Upper lobe of left lung (tissue), 6 donors: ENCODE data around the gene ATOH8. TPM values are rescaled to one million over a fixed set of nuclear protein-coding genes. Genes with fewer than 3 reads are reported as not detected.

ENCODE experiments used
- ATAC-seq, 2 donors: fragments of 200-7000 bp; cut with Tn5 transposase; one replicate each; pipeline ENCODE4 v1.9.1; 2022; ENCODE audit warnings: mild to moderate bottlenecking in 2 of 2, moderate library complexity in 2 of 2; ENCODE audit not compliant: low FRiP score in 2 of 2
- DNase-seq, 2 donors: peaks; one replicate each; pipeline ENCODE4 v3.0.0-alpha.2; 2019 to 2020
- H3K27ac ChIP-seq, 4 donors: fragments of 200-600 bp; sonication (generic); one replicate each; pipeline ENCODE4 v1.5.1; 2016 to 2019
- H3K27me3 ChIP-seq, 4 donors: fragments of 200-600 bp; sonication (generic); one replicate each; pipeline ENCODE4 v1.5.1; 2017 to 2019
- H3K36me3 ChIP-seq, 4 donors: fragments of 200-600 bp; sonication (generic); one replicate each; pipeline ENCODE4 v1.5.1; 2016 to 2019
- H3K4me1 ChIP-seq, 4 donors: fragments of 200-600 bp; sonication (generic); one replicate each; pipeline ENCODE4 v1.5.1; 2018 to 2019
- H3K4me3 ChIP-seq, 4 donors: fragments of 200-600 bp; sonication (generic); one replicate each; pipeline ENCODE4 v1.5.1; 2017 to 2019; ENCODE audit warnings: mild to moderate bottlenecking in 2 of 4, moderate library complexity in 1 of 4
- H3K9me3 ChIP-seq, 4 donors: fragments of 200-600 bp; sonication (generic); one replicate each; pipeline ENCODE4 v1.5.1; 2018 to 2019
- EP300 ChIP-seq, 4 donors: sonication (generic); formaldehyde crosslinking; IDR thresholded peaks; one replicate each; pipeline ENCODE4 v1.5.1; 2017; ENCODE audit warnings: antibody characterized with exemption in 4 of 4, control low read depth in 2 of 4
- POLR2A ChIP-seq, 4 donors: fragments of 450-650 bp; IDR thresholded peaks; one replicate each; pipeline ENCODE4 v1.5.1; 2016 to 2017; ENCODE audit warnings: antibody characterized with exemption in 4 of 4, mild to moderate bottlenecking in 2 of 4
- POLR2AphosphoS5 ChIP-seq, 2 donors: sonication (generic); formaldehyde crosslinking; IDR thresholded peaks; one replicate each; pipeline ENCODE4 v1.5.1; 2017; ENCODE audit warnings: antibody characterized with exemption in 2 of 2
- small RNA-seq, 4 donors: library from RNA; depleted of rRNA; stranded (forward); fragments of <200 nt; gene quantifications; one replicate each; pipeline ENCODE3, GENCODE V24; 2016
- total RNA-seq, 6 donors: library from RNA; depleted of rRNA in 4 of 6; stranded (reverse); fragments of >200 nt in 4 of 6; gene quantifications; one replicate each; pipeline versions ENCODE4 v1.1.0 to v1.2.1, GENCODE V29; 2016 to 2021
- TF ChIP-seq, protein P1 (sequence below), 6 experiments: fragments of 450-650 bp in 4 of 6; fragments of 200-600 bp in 2 of 6; sonication (generic) in 2 of 6; IDR thresholded peaks; one replicate each; pipeline ENCODE4 v1.5.1; 2016 to 2019; ENCODE audit warnings: antibody characterized with exemption in 6 of 6
- donor health status: DM: no; HTN: no; CAD: no; lungs with moderate emphysema.
- donor health status: DM: no; HTN: yes; CAD: no; lungs with severe emphysema.

ATOH8 gene
- total RNA-seq, 6 donors from 2014 or later = 60.2 to 121 (median 85.1) TPM

DNA sequence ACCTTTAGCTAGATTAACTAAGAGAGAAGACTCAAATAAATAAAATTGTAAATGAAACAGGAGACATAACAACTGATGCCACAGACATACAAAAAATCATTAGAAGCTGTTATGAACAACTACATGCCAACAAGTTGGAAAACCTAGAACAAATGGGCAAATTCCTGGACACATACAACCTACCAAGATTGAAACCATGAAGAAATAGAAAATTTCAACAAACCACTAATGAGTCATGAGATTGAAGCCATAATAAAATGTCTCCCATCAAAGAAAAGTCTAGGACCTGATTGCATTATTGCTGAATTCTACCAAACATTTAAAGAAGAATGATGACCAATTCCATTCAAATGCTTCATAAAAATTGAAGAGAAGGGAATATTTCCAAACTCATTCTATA is 80.7 kb downstream of the ATOH8 start:
- Histone ChIP-seq H3K4me3 (no peak overlapping the region), H3K27ac (no peak overlapping the region), H3K36me3 (peaks cover 0 to 5% (median 1%) of the 10 kb centered on the region in 4 donors), H3K4me1 (no peaks in the 10 kb centered on the region), H3K27me3 (no peaks in the 10 kb centered on the region), H3K9me3 (no peaks in the 10 kb centered on the region)
- TF ChIP-seq POLR2A (IDR thresholded peaks at IDR 0.05) (no peak), POLR2AphosphoS5 (IDR thresholded peaks at IDR 0.05) (no peak), EP300 (IDR thresholded peaks at IDR 0.05) (no peak)
- TF ChIP-seq, protein P1, sequence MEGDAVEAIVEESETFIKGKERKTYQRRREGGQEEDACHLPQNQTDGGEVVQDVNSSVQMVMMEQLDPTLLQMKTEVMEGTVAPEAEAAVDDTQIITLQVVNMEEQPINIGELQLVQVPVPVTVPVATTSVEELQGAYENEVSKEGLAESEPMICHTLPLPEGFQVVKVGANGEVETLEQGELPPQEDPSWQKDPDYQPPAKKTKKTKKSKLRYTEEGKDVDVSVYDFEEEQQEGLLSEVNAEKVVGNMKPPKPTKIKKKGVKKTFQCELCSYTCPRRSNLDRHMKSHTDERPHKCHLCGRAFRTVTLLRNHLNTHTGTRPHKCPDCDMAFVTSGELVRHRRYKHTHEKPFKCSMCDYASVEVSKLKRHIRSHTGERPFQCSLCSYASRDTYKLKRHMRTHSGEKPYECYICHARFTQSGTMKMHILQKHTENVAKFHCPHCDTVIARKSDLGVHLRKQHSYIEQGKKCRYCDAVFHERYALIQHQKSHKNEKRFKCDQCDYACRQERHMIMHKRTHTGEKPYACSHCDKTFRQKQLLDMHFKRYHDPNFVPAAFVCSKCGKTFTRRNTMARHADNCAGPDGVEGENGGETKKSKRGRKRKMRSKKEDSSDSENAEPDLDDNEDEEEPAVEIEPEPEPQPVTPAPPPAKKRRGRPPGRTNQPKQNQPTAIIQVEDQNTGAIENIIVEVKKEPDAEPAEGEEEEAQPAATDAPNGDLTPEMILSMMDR (IDR thresholded peaks at IDR 0.05) = no peak
- no peak for DNase-seq
- no peak for ATAC-seq

Small RNA genes lying within 50 kb of the gene (small RNA-seq; reads per million reads assigned to genes)
- gene MIR6071 = 0 reads per million in 4 donors
- 0 reads per million in 4 donors for gene RN7SKP83
- 0 to 0.07 (median 0) reads per million in 4 donors for gene RNU1-38P

Other genes with a start within 250 kb of the ATOH8 start
- gene MAT2A, start 214.8 kb upstream of the ATOH8 start, total RNA-seq = 100 to 1,000 TPM; 108 to 219 (median 168) TPM
- 10 to 100 TPM; 21.2 to 70.6 (median 38.0) TPM for gene GGCX, start 192.5 kb upstream of the ATOH8 start, total RNA-seq
- gene VAMP8, start 176.4 kb upstream of the ATOH8 start, total RNA-seq = 100 to 1,000 TPM in 4 of 6 donors, 10 to 100 TPM in 2; 62.8 to 289 (median 154) TPM
- gene VAMP5, start 169.6 kb upstream of the ATOH8 start, total RNA-seq = 100 to 1,000 TPM in 1 of 6 donors, 10 to 100 TPM in 5; 20.5 to 105 (median 44.0) TPM
- 100 to 1,000 TPM in 4 of 6 donors, 10 to 100 TPM in 2; 81.7 to 164 (median 108) TPM for gene RNF181, start 158.2 kb upstream of the ATOH8 start, total RNA-seq
- gene TMEM150A, start 151.3 kb upstream of the ATOH8 start, total RNA-seq = 10 to 100 TPM; 18.9 to 45.8 (median 32.0) TPM
- 10 to 100 TPM; 24.6 to 46.1 (median 34.0) TPM for gene C2orf68, start 141.9 kb upstream of the ATOH8 start, total RNA-seq
- gene USP39, start 137.8 kb upstream of the ATOH8 start, total RNA-seq = 100 to 1,000 TPM in 1 of 6 donors, 10 to 100 TPM in 5; 36.8 to 176 (median 67.3) TPM
- gene SFTPB, start 85.8 kb upstream of the ATOH8 start, total RNA-seq = over 10,000 TPM; 10,501 to 67,270 (median 33,394) TPM
- 10 to 100 TPM; 12.2 to 24.7 (median 21.0) TPM for gene GNLY, start 59.6 kb upstream of the ATOH8 start, total RNA-seq
- 100 to 1,000 TPM in 2 of 6 donors, 10 to 100 TPM in 4; 54.5 to 162 (median 83.8) TPM for gene ST3GAL5, start 135.0 kb downstream of the ATOH8 start, total RNA-seq